Putamen (tissue), 1 donor: ENCODE measurements around the gene MYL1.

Experiments used
- DNase-seq: peaks from one replicate; pipeline ENCODE4 v3.0.0-alpha.2; 2016; ENCODE audit warnings: low spot score

Gene MYL1

DNA sequence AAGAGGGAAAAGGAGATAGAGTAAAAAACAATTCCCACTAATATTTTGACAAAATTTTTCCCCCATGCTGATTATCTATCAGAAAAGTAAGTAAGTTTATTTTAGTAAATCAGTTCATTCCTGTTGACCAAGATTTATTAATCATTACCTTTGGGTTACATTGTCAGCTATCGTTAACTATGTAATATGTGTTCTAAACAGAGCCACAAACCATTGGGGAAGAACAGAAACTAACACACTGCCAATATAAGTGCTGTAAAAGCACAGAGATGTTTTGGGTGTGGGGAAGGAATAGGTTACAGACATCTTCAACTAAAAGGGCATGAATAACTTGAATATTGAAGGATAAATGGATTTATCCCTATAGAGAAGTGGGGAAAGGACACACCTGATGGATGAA is 47.3 kb downstream of the MYL1 start:
- DNase-seq: no peak

GRCh38 chr2:210264282-210264681 is 50.7 kb downstream of the MYL1 start:
- no peak for DNase-seq

GRCh38 chr2:210263841-210264240 is 51.1 kb downstream of the MYL1 start:
- no peak for DNase-seq

DNA sequence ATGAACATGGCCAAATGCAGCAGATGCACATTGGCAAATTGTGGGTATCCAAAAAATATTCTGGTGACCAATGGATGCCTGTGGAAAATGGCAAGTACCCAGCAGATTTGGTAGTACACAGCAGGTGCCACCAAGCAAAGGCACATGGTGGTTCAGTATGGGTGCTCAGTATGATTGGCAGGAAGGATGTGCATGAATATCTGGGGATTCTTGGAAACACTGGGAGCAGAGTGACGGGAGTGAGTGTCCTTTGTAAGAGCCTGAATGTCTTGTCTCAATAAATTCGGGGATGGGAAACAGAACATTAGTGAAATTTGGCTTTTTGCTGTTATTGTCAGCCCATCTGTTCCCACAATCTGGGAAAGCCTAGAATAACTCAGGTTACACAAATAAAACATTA is 52.9 kb downstream of the MYL1 start:
- no peak for DNase-seq

- DNase-seq: no peak
Measured at GRCh38 chr2:210259687-210260086, 55.3 kb downstream of the MYL1 start.

- no peak for DNase-seq
Measured at GRCh38 chr2:210252699-210253606, 62.0 kb downstream of the MYL1 start.

DNA sequence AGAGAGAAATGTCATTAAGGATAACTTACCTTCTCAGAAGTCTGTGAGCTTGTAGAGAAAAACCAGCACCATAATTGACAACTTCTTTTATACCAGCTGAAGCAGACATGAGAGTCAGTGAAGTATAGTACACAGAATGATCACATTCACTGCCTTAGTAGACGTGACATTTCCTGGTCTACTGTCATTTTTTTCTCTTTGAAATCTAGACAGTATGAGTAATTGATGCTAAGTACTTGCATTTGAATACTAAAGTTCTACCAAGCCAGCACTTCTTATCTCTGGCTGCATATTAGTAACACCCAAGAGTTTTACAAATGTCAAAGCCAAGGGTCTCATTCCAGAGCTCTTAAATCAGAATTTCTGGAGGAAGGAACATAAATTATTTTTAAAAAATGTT is 64.4 kb downstream of the MYL1 start:
- DNase-seq: no peak
